SU-DHL-6 (cell line): Measurements from ENCODE around the gene GHR.

ENCODE experiments used
- EZH2phosphoT487 ChIP-seq: fragments of 200-600 bp; sonication (generic), shearing (Covaris generic); conservative IDR thresholded peaks from 2 replicates; pipeline ENCODE4 v1.6.1; 2018; ENCODE audit warnings: mild to moderate bottlenecking, antibody characterized with exemption, low read length, moderate library complexity, mixed read lengths
- TF ChIP-seq, protein P1 (sequence below): fragments of 200-600 bp; sonication (generic); IDR thresholded peaks from one replicate; pipeline ENCODE4 v1.5.1; 2017; ENCODE audit warnings: antibody characterized with exemption, mild to moderate bottlenecking, low read length, moderate library complexity; ENCODE audit not compliant: insufficient read depth, poor library complexity, severe bottlenecking

DNA sequence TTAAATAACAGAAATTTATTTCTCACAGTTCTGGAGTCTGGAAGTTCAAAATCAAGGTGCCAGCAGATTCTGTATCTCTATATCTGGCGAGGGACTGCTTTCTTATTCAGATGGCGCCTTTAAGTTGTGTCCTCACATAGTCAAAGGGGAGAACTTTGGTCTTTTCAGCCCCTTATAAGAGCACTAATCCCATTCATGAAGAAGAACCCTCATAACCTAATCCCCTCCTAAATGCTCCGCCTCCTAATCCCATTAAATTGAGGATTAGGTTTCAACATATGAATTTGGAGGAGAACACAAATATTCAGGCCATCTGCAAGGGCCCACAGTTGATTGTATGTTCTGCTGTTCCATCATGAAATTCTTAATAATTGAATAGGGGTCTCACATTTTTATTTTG, 322.6 kb downstream of the GHR start:
- TF ChIP-seq, protein P1, sequence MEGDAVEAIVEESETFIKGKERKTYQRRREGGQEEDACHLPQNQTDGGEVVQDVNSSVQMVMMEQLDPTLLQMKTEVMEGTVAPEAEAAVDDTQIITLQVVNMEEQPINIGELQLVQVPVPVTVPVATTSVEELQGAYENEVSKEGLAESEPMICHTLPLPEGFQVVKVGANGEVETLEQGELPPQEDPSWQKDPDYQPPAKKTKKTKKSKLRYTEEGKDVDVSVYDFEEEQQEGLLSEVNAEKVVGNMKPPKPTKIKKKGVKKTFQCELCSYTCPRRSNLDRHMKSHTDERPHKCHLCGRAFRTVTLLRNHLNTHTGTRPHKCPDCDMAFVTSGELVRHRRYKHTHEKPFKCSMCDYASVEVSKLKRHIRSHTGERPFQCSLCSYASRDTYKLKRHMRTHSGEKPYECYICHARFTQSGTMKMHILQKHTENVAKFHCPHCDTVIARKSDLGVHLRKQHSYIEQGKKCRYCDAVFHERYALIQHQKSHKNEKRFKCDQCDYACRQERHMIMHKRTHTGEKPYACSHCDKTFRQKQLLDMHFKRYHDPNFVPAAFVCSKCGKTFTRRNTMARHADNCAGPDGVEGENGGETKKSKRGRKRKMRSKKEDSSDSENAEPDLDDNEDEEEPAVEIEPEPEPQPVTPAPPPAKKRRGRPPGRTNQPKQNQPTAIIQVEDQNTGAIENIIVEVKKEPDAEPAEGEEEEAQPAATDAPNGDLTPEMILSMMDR: no peak
- TF ChIP-seq EZH2phosphoT487: no peak
